Ishikawa (cell line): ENCODE data around the gene HOXB3.
A peak's percentile ranks its signal among the peaks of the same experiment; 100 is the strongest.

Experiments
- EGR1 ChIP-seq: IDR thresholded peaks from 2 replicates; pipeline ENCODE4 v1.6.1; 2012
- EP300 ChIP-seq: IDR thresholded peaks from 2 replicates; pipeline ENCODE4 v1.6.1; 2012; ENCODE audit warnings: borderline replicate concordance
- FOXM1 ChIP-seq: IDR thresholded peaks from 2 replicates; pipeline ENCODE4 v1.6.1; 2012; ENCODE audit warnings: low read depth, borderline replicate concordance
- NFIC ChIP-seq: IDR thresholded peaks from 2 replicates; pipeline ENCODE4 v1.6.1; 2012
- RAD21 ChIP-seq: IDR thresholded peaks from 2 replicates; pipeline ENCODE4 v1.6.1; 2012; ENCODE audit warnings: low read depth
- TAF1 ChIP-seq: IDR thresholded peaks from 2 replicates; pipeline ENCODE4 v1.6.1; 2012; ENCODE audit warnings: low read depth, mild to moderate bottlenecking
- TEAD4 ChIP-seq: IDR thresholded peaks from 2 replicates; pipeline ENCODE4 v1.6.1; 2012
- TF ChIP-seq, protein P1 (sequence below): IDR thresholded peaks from 2 replicates; pipeline ENCODE4 v1.6.1; 2012; ENCODE audit warnings: low read depth, mild to moderate bottlenecking
- TF ChIP-seq, protein P2 (sequence below): IDR thresholded peaks from 2 replicates; pipeline ENCODE4 v1.6.1; 2012

DNA sequence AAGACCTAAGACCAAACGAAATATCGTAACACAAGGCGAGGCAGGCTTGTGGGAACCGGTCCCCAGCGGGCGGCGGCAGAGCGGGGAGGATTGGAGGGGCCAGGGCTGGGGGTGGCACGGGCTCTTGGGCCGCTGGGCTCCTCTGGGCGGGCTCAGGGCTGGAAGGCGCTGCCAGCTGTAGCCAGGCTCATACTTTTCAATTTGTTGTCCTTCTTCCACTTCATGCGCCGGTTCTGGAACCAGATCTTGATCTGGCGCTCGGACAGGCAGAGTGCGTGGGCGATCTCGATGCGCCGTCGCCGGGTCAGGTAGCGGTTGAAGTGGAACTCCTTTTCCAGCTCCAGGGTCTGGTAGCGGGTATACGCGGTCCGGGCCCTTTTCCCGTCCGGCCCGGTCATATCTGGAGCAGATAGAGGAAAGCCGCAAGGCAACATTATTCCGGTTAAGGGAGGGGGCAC, 2.0 kb upstream of the HOXB3 start:
- TF ChIP-seq RAD21 (no peak), EP300 (no peak), EGR1 (peak; percentile 68), TEAD4 (no peak), NFIC (no peak), TAF1 (no peak), FOXM1 (no peak)
- TF ChIP-seq, protein P1, sequence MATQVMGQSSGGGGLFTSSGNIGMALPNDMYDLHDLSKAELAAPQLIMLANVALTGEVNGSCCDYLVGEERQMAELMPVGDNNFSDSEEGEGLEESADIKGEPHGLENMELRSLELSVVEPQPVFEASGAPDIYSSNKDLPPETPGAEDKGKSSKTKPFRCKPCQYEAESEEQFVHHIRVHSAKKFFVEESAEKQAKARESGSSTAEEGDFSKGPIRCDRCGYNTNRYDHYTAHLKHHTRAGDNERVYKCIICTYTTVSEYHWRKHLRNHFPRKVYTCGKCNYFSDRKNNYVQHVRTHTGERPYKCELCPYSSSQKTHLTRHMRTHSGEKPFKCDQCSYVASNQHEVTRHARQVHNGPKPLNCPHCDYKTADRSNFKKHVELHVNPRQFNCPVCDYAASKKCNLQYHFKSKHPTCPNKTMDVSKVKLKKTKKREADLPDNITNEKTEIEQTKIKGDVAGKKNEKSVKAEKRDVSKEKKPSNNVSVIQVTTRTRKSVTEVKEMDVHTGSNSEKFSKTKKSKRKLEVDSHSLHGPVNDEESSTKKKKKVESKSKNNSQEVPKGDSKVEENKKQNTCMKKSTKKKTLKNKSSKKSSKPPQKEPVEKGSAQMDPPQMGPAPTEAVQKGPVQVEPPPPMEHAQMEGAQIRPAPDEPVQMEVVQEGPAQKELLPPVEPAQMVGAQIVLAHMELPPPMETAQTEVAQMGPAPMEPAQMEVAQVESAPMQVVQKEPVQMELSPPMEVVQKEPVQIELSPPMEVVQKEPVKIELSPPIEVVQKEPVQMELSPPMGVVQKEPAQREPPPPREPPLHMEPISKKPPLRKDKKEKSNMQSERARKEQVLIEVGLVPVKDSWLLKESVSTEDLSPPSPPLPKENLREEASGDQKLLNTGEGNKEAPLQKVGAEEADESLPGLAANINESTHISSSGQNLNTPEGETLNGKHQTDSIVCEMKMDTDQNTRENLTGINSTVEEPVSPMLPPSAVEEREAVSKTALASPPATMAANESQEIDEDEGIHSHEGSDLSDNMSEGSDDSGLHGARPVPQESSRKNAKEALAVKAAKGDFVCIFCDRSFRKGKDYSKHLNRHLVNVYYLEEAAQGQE: no peak
- TF ChIP-seq, protein P2, sequence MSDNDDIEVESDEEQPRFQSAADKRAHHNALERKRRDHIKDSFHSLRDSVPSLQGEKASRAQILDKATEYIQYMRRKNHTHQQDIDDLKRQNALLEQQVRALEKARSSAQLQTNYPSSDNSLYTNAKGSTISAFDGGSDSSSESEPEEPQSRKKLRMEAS: 0 out of 2 replicates have a peak, but pooled peaks have one; percentile 15
